Fibroblast of lung (primary cell): Measurements from ENCODE around the gene JARID2. TPM values are rescaled to one million over a fixed set of nuclear protein-coding genes. Genes with fewer than 3 reads are reported as not detected.

Source experiments
- DNase-seq, 2 donors: peaks; one replicate each; pipeline versions ENCODE4 v3.0.0 to v3.0.0-alpha.2; 2010; ENCODE audit warnings: low read depth in 2 of 2
- H2AFZ ChIP-seq: 2 replicates; pipeline ENCODE4 v1.5.1; 2012; ENCODE audit warnings: low read length, control low read depth, inconsistent platforms
- H3K27ac ChIP-seq: 2 replicates; pipeline ENCODE4 v1.5.1; 2011; ENCODE audit warnings: low read length, control low read depth; ENCODE audit not compliant: insufficient read depth
- H3K27me3 ChIP-seq: 2 replicates; pipeline ENCODE4 v1.5.1; 2011; ENCODE audit warnings: mild to moderate bottlenecking, low read length; ENCODE audit not compliant: control insufficient read depth, insufficient read depth
- H3K36me3 ChIP-seq: 2 replicates; pipeline ENCODE4 v1.5.1; 2011; ENCODE audit warnings: low read length; ENCODE audit not compliant: control insufficient read depth, insufficient read depth
- H3K4me1 ChIP-seq: 2 replicates; pipeline ENCODE4 v1.5.1; 2011; ENCODE audit warnings: low read length; ENCODE audit not compliant: control insufficient read depth, insufficient read depth; ENCODE audit errors: extremely low read depth
- H3K4me2 ChIP-seq: 2 replicates; pipeline ENCODE4 v1.5.1; 2011; ENCODE audit warnings: low read length, control low read depth; ENCODE audit not compliant: insufficient read depth; ENCODE audit errors: extremely low read depth
- H3K4me3 ChIP-seq, 4 experiments: fragments of 200-600 bp in 1 of 4; sonication (generic) in 1 of 4; replicated peaks in 1 of 4; 2 replicates each; pipeline ENCODE4 v1.5.1; 2011 to 2016; ENCODE audit warnings: low read length in 4 of 4, low read depth in 3 of 4, mild to moderate bottlenecking in 3 of 4, control low read depth in 2 of 4, inconsistent platforms in 1 of 4, mixed read lengths in 1 of 4; ENCODE audit not compliant: insufficient read depth in 1 of 4; ENCODE audit errors: control extremely low read depth in 1 of 4
- H3K79me2 ChIP-seq: 2 replicates; pipeline ENCODE4 v1.5.1; 2012; ENCODE audit warnings: mild to moderate bottlenecking, low read length, inconsistent platforms; ENCODE audit not compliant: control insufficient read depth, insufficient read depth
- H3K9ac ChIP-seq: 2 replicates; pipeline ENCODE4 v1.5.1; 2011; ENCODE audit warnings: mild to moderate bottlenecking, low read length, control low read depth; ENCODE audit not compliant: insufficient read depth
- H3K9me3 ChIP-seq: 2 replicates; pipeline ENCODE4 v1.5.1; 2012; ENCODE audit warnings: low read depth, low read length; ENCODE audit not compliant: control insufficient read depth, insufficient read depth
- H4K20me1 ChIP-seq: 2 replicates; pipeline ENCODE4 v1.5.1; 2011; ENCODE audit warnings: low read length; ENCODE audit not compliant: control insufficient read depth, insufficient read depth; ENCODE audit errors: extremely low read depth
- CTCF ChIP-seq, 2 donors: IDR thresholded peaks in 1 of 2; conservative IDR thresholded peaks in 1 of 2; 1 replicate in 1 of 2; 2 replicates in 1 of 2; pipeline ENCODE4 v1.5.1; 2011 to 2012; ENCODE audit warnings: low read length in 2 of 2, control low read depth in 1 of 2, inconsistent platforms in 1 of 2, low read depth in 1 of 2, mild to moderate bottlenecking in 1 of 2
- EZH2 ChIP-seq: IDR thresholded peaks from 2 replicates; pipeline ENCODE4 v1.5.1; 2012; ENCODE audit warnings: low read length, control low read depth, mild to moderate bottlenecking; ENCODE audit errors: missing control alignments
- polyA plus RNA-seq, 2 donors: library from polyadenylated mRNA; depleted of rRNA in 1 of 2; stranded (reverse) in 1 of 2; unstranded in 1 of 2; fragments of >200 nt; gene quantifications; 2 replicates each; pipeline ENCODE4 v1.2.1, GENCODE V29; 2011 to 2012; ENCODE audit warnings: missing spikeins in 1 of 2
- total RNA-seq: library from RNA; depleted of rRNA; stranded (reverse); fragments of >200 nt; gene quantifications from 2 replicates; pipeline ENCODE4 v1.2.1, GENCODE V29; 2014

JARID2 gene
- total and polyA plus RNA-seq, 2 donors (not counting 1 experiment from before 2014, with no cell fraction given): 5.0 to 8.2 TPM

DNA sequence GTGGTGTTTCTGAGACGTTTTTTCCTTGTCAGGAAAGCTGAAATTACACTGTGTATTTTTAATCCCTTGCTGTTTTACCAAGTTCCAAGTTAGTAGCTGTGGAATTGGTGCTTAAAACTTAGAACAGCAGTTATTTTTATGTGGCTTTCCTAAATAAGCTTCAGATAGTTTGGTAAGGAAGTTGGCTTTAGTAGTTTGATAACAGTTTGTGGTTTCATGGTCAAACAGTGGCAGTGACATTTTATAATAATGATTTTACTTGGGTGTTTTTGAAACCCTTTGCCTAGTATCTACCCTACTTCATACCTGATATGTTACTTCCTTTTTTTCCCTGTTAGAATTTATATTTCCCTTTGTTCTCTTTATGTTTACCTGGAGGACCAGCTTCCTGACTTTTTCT is 164.9 kb downstream of the JARID2 start:
- H3K27ac ChIP-seq: no peak overlapping the region
- H3K36me3 ChIP-seq: no peaks in the 10 kb centered on the region
- no peaks in the 10 kb centered on the region for H3K4me1 ChIP-seq
- H3K4me2 ChIP-seq: no peak overlapping the region
- no peak overlapping the region for H3K9ac ChIP-seq
- DNase-seq: no peak
- TF ChIP-seq EZH2 (no peak), CTCF (conservative IDR thresholded peaks at IDR 0.05 in 1 of 2, IDR thresholded peaks at IDR 0.05 in 1 of 2; ENCODE audit: low read depth in 1 of 2, low read length in 2 of 2) (no peak)
- no peaks in the 10 kb centered on the region for H3K79me2 ChIP-seq
- H3K9me3 ChIP-seq: no peaks in the 10 kb centered on the region
- H4K20me1 ChIP-seq: no peaks in the 10 kb centered on the region
- no peak overlapping the region for H2AFZ ChIP-seq
- no peak overlapping the region for H3K4me3 ChIP-seq
- H3K27me3 ChIP-seq: no peaks in the 10 kb centered on the region

DNA sequence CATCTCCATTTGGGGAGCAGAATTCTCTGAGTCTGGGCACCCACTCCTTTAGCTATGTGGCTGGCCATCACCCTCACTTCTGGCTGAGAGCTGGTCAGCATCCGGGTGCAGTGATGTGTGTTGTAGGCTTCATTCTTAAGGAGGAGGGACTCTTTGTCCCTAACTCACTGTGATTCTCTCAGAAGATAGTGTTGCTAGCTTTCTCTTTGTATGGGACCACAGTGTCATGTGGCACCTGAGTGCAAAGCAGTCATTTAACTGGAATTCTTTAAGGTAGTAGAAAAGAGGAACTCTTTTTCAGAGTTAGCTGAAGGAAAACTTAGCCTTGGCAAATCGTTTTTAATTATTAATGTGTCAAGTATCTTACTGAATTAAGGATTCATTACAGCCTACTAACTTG is 165.9 kb downstream of the JARID2 start:
- H3K9ac ChIP-seq: no peak overlapping the region
- no peak overlapping the region for H3K4me2 ChIP-seq
- no peaks in the 10 kb centered on the region for H3K79me2 ChIP-seq
- H3K4me3 ChIP-seq: no peak overlapping the region
- H2AFZ ChIP-seq: no peak overlapping the region
- no peak overlapping the region for H3K27ac ChIP-seq
- H3K9me3 ChIP-seq: no peaks in the 10 kb centered on the region
- DNase-seq: no peak
- H4K20me1 ChIP-seq: no peaks in the 10 kb centered on the region
- no peaks in the 10 kb centered on the region for H3K4me1 ChIP-seq
- no peaks in the 10 kb centered on the region for H3K36me3 ChIP-seq
- H3K27me3 ChIP-seq: no peaks in the 10 kb centered on the region
- TF ChIP-seq CTCF (conservative IDR thresholded peaks at IDR 0.05 in 1 of 2, IDR thresholded peaks at IDR 0.05 in 1 of 2; ENCODE audit: low read depth in 1 of 2, low read length in 2 of 2): no peak

- no peak for DNase-seq
- no peaks in the 10 kb centered on the region for H3K79me2 ChIP-seq
- no peak overlapping the region for H2AFZ ChIP-seq
- H3K36me3 ChIP-seq: no peaks in the 10 kb centered on the region
- no peak overlapping the region for H3K27ac ChIP-seq
- no peaks in the 10 kb centered on the region for H3K4me1 ChIP-seq
- H3K9ac ChIP-seq: no peak overlapping the region
- H3K27me3 ChIP-seq: no peaks in the 10 kb centered on the region
- H3K9me3 ChIP-seq: no peaks in the 10 kb centered on the region
- no peaks in the 10 kb centered on the region for H4K20me1 ChIP-seq
- no peak overlapping the region for H3K4me3 ChIP-seq
- TF ChIP-seq EZH2: no peak
- no peak for TF ChIP-seq CTCF (conservative IDR thresholded peaks at IDR 0.05 in 1 of 2, IDR thresholded peaks at IDR 0.05 in 1 of 2; ENCODE audit: low read depth in 1 of 2, low read length in 2 of 2)
- no peak overlapping the region for H3K4me2 ChIP-seq
Measured at GRCh38 chr6:15412767-15413166, 166.9 kb downstream of the JARID2 start.
